Colon (tissue), 2 donors: Measurements from ENCODE around the gene C1orf53.
A peak's percentile ranks its signal among the peaks of the same experiment; 100 is the strongest.
"Not testable (repeated sequence)": the region's sequence is repeated elsewhere in the genome, so short reads cannot be mapped to it uniquely, and the experiment has no call there.

Experiments used
- FAIRE-seq: peaks from 2 replicates; lab custom pipeline; 2012; peaks lifted over from hg19 to GRCh38; lab: Jason Lieb, UNC
- donor health status: control.
- donor health status: control.

C1orf53 gene

DNA sequence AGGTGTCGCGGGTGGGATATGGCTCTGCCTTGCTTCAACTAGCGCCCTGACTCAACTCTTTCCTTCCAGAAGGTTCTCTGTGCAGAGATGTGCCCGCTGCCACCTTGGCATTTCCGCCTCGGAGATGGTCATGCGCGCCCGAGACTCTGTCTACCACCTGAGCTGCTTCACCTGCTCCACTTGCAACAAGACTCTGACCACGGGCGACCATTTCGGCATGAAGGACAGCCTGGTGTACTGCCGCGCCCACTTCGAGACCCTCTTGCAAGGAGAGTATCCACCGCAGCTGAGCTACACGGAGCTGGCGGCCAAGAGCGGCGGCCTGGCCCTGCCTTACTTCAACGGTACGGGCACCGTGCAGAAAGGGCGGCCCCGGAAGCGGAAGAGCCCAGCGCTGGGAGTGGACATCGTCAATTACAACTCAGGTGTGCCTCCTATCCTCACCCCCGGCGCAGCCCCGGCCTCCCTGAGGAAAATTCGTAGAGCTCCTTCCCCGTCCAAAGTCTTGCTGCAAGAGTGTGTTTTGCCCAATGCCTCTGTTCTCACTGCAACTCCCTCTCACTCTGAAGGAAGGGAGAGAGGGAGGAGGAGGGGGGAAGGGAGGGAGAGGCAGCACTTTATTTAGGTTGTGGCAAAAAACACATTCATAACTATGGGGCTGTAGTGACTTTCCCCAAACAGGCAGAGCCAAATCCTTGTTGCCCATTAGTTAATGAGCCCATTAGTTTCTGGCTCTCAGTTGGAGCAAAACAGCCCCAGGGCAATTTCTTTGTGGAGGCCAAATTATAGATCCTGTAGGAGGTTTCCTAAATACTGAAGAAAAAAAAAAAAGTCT, 19.0 kb downstream of the C1orf53 start:
- FAIRE-seq, result no peak

DNA sequence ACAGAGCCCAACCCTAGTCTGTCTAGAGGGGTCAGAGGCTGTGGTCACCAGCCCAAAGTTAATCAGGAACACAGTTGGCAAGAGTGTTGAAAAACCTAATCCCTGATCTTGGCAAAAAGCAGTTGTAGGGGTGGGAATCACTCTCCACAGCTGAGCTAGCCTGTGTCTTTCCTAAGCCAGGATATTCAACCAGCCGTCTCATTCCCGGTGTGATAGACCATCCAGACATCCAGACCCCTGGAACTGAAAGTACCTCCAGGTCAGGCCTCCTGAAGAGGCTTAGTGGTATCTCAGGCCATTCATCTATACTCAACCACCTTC, 19.6 kb downstream of the C1orf53 start:
- FAIRE-seq, result no peak

DNA sequence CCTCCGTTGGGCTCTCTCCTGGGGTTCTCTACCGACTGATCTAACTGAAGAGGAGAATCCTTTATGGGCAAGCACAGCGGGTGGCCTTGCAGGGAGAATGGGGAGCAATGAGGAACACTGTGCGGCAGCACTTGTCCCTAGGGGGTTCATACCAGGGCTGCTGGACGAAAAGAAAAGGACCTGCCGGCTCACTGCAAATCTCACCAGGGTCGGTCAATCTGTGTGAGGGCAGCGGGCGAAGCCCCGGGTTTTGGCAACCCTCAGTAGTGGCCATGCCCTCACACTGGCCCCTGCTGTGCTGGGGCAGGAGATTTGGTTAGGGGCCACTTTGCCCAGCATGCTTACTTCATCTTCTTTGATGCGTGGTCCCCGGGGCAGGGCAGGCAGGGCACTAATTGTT, 20.6 kb downstream of the C1orf53 start:
- FAIRE-seq, result no peak

DNA sequence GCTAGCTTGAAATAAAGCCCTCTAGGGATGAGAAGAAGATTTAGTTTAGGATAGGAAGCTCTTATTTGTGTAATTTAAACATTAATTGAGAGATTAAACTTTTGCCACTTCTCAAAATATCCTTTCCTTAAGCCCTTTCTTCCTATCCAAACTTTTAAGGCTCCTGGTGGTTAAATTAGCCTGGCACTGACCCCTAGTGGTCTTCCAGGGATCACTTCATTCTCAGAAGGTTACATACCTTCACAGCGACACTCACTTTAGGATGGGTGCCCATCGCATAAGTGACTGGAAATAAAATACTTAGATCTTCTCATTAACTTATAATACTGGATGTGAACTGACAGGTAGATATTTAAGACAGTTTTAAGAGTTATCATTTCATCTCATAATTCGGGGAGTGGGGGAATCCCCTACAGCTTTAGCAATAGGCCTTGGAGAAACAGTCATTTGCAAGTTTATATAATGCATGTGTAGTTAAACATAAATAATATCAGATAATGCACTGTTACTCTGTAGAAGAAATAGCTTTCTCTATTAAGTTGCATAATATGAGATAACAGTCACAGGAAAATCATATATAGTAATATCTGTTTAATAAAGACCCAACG, 22.2 kb downstream of the C1orf53 start:
- FAIRE-seq, result no peak

DNA sequence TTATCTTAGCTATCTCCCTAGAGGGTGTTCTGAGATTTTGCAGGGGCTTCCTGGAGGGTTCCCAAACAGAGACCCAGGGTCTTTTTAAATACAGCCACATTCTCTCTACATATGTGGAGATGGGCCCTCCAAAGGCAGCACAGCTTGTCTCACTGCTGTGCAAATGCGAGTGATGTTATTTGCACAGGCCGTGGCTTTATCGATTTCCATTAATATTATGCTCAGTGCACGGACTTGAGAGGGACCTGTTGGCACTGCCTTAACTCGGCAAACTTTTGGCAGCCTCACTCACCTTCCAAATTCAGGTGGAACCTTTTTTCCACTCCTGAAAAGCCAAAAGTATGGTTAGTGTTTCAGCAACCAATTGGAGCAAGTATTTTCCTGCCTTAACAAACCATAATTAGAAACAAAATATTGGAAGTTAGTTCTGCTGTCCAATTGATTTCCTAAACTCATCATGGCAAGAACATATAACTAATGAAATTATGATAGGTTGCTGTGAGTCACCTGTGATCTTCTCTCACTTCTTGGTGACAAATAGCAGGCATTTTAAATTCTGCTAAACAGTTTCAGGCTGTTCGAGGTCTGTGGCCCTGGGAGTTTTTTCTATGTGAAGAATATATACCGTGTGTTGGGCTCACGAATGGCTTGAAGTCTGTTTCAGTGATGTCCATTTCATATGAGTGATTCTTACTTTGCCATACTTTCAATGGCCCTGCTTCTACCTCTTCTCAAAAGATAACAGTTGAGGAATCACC, 25.7 kb downstream of the C1orf53 start:
- FAIRE-seq, result no peak

DNA sequence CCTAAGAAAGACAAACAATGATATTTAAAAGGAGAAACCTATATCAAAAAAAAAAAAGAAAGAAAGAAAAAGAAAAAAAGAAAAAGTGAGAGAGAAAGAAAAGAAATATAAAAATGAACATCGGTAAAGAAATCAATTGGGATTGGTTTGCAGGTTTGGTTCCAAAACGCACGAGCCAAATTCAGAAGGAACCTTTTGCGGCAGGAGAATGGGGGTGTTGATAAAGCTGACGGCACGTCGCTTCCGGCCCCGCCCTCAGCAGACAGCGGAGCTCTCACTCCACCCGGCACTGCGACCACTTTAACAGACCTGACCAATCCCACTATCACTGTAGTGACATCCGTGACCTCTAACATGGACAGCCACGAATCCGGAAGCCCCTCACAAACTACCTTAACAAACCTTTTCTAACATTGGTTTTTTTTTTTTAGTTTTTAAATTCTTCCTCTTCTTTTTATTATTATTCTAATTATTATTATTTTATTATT, 26.5 kb downstream of the C1orf53 start:
- FAIRE-seq, result no peak

DNA sequence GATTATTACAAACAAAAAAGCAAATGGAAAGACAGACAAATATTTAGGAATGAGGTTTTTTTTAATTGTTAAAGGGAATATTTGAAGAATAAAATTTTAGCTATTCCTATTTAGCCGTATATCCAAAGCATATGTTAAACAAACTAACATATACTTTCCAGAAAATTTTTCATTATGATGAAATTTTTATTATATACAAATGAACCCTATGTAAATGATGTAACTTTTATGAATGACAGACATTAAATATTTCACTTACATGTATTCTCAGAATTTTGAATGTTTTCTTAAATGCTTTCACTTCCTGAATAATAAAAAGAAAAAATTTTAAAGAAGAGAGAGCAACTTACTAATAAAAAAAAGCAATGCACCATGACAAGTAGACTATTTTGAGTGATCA, 30.6 kb downstream of the C1orf53 start:
- peak; percentile 36 for FAIRE-seq

DNA sequence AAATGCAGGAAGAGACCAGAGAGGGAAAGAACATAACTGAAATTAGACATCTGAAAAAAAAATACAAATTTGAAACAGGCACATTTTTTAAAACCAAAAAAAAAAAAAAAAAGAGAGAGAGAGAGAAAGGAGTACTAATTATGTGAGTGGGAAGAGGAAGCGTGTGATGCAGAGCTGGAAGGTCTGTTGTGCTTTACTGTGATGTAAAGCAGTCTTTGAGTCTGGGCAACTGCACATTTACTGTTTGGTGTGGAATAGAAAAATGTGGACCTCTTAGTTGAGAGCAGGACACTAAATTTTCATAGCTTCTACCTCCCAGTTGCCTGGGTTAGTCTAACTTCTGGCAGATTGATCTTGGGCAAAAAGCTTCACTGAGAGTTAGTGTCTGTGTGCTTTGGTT, 31.2 kb downstream of the C1orf53 start:
- FAIRE-seq, result no peak

DNA sequence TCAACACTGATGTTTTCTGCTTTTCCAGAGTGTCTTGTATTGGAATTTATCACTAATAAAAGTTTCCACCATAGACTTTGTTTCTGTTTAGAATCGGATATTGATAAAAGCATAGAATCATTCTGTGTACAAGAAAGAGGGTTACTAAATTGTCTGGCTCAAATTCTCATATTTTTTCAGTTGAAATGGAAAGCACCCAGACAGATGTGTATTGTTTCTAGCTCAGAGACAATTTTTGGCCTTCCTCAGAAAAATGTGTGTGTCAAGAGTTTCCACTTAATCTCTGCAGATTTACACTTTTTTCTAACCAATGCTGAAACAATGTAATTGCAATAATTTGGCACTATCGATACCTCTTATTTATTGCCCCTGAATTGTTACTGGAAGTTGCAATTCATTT, 35.0 kb downstream of the C1orf53 start:
- FAIRE-seq, result no peak

DNA sequence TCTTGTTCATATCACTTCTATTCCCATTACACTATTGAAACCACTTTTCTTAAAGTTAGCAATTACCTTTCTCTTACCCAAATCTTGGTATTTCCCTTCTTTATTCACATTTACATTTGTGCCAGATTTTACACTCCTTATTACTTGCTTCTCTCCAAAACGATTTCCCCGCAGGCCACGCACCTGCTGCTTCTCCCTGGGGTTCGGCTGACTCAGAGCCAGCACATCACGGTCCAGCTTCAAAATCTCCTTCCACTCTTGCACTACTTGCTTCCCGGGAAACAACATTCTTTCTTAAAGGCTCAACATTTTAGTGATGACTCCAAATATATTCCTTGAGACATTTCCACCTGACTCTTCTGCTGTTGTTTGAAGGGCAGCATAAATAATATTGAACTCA, 35.5 kb downstream of the C1orf53 start:
- no peak for FAIRE-seq

DNA sequence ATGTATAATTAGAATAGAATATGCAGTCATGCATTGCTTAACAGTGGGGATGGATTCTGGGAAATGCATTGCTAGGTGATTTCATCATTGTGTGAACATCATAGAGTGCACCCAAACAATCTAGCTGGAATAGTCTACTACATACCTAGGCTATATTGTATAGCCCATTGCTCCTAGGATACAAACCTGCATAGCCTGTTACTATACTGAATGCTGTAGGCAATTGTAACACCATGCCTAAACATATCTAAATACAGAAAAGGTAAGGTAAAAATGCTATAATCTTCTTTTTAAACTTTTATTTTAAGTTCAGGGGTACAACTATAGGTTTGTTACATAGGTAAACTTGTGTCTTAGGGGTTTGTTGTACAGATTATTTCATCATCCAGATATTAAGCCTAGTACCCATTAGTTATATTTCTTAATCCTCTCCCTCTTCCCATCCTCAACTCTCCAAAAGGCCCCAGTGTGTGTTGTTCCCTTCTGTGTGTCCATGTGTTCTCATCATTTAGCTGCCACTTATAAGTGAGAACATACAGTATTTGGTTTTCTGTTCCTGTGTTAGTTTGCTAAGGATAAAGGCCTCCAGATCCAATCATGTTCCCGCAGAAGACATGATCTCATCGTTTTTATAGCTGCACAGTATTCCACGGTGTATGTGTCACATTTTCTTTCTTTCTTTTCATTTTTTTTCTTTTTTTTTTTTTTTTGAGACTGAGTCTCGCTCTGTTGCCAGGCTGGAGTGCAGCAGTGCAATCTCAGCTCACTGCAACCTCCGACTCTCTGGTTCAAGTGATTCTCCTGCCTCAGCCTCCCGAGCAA, 36.9 kb downstream of the C1orf53 start:
- not testable (repeated sequence) for FAIRE-seq

DNA sequence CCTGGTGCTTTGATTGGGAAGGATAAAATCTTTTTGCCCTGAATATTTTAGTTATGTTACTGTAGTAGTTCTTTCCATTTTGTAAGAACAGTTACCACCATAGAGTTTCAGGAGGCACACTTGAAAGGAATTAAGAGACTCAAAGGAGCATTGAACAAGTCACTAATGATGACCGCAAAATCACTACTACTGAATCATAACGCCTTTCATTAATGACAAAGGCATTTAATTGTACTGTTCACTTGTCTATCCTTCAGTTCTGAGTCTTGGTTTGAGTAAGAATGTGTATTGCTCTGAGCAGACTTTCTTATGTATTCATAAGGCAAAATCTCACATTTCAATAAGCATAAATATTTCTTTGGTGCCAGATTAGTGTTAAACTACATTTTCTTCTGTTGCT, 39.6 kb downstream of the C1orf53 start:
- FAIRE-seq, result no peak

DNA sequence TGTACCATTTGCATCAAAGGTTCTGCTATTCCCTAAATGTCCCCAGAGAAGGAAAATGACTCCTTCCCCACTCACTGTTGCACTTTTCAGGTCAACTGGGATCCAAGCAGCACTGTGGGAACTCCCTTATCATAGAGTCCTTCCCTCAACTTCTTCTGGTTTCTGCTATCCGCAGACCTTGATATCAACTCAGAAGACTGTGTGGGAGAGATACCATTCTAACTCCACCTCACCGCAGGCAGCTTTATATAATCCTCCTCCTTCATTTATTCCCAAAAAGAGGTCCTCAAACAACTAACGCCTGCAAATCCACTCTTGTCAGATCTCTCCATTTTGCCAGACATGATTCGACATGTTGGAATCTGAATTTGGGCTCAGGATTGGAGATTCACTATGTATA, 42.1 kb downstream of the C1orf53 start:
- FAIRE-seq, result no peak

DNA sequence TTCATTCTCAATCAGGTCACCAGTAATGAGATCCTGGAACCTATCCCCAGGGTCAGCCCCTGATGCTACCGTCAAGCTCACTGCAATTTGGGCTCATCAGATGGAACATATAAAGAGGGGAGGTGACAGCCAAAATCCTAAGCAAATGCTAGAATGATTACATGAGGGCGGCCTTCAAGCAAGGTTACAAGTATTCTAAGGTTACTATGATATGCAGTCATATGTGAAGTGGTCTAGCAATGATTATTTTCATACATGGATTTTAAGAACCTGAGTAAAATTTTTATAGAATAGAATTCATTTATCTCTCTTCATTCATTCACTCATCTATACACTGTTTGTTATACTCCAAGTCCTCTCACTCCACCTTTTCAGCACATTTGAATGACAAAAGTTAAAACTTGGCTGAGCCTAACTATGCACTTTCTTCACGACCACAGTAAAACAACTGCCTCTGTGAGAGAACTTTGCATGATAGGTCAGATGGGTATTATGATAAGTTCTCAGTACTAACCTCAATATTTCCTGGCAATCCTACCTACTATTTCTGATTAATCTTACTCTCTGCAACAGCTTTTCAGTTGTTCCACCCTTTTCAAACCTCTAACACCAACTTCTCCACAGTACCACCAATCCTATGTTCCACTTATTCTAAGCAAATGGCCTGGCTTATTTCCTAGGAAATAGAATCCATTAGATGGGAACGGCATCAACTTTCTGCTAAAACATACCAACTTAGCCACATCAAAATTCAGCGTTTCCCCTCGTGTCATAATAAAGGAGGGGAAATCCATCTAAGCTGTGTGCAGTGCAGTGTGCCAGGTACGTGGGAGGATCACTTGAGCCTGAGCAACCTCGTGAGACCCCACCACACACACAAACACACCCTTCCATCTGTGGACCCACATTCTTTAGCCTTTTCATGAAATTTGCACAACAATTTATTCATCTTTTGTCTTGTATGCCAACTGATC, 46.8 kb downstream of the C1orf53 start:
- FAIRE-seq, result no peak

DNA sequence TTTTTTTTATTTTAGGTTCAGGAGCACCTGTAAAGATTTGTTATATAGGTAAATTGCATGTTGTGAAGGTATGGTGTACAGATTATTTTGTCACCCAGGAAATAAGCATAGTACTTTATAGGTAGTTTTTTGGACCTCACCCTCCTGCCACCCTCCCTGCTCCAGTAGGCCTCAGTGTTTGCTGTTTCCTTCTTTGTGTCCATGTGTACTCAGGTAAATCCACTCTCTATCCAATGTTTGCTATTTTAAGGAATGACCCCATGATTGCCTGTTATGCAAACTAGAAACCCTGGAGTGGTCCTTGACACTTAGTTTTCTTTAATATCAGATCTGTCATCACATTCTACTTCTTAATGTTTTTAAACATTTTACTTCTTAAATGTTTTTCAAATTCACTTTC, 48.7 kb downstream of the C1orf53 start:
- no peak for FAIRE-seq

DNA sequence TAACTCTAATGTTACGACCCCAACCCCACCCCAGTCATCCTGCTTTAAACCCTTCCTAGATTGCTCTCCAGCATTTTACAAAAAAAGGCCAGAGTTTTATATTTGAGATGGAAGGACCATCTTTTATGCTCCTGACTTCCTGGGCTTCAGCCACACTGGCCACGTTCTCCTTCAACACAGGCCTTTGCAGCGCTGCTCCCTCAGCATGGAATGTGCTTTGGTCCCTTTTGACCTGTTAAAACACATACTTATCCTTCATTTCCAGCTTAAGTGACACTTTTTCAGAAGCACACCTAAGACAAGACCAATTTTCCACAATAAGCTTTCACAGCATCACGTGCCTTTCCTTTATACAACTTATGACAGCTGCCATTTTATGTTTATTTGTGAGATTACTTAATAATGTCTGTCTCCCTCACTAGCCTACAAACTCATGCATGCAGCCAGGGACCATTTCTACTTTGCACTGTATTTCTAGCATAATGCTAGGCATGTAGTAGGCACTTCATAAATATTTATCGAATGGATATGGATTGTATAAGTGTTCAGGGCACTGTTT, 49.3 kb downstream of the C1orf53 start:
- no peak for FAIRE-seq

DNA sequence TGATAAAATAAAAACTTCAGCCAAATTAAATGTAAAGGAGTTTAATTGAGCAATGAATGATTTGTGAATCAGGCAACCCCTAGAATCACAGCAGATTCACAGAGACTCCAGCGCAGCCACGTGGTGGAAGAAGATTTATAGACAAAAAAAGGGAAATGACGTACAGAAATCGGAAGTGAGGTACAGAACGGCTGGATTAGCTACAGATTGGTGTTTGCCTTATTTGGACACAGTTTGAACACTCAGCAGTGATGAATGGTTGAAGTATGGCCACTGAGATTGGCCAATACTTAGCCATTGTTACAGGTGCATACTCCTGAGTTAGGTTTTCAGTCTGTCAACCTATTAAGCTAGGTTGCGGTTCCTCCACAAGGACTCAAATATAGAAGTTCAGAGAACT, 51.0 kb downstream of the C1orf53 start:
- not testable (repeated sequence) for FAIRE-seq

DNA sequence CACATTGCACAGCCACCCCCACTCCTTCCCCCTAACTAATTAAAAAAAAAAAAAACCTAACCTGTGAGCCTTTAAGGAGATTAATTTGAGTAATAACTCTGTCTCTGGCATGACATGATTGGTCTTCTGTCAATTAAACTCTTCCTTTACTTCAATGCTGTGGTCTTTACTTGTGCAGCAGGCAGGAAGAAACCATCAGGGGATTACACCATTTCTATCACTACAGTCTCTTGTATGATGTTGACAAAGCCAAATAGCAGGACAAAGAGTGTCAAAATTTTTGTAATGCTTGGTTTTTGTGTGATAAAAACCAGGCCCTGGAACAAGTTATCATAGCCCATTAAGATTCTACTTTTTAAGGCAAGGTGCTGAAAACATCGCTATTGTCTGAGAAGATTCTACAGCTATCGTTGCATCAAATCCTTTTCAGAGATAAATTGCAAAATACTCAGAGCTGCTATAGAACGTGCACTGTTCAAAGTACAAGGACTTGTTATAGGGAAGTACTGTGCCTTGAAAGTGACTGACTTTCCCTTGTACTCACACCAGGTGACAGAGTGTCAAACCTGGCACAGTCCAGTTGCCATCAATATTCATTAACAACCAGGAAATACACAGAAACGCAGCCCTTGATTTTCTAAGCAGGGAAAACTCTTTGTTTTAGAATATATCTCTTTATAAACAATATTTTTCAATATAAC, 52.4 kb downstream of the C1orf53 start:
- FAIRE-seq, result no peak

DNA sequence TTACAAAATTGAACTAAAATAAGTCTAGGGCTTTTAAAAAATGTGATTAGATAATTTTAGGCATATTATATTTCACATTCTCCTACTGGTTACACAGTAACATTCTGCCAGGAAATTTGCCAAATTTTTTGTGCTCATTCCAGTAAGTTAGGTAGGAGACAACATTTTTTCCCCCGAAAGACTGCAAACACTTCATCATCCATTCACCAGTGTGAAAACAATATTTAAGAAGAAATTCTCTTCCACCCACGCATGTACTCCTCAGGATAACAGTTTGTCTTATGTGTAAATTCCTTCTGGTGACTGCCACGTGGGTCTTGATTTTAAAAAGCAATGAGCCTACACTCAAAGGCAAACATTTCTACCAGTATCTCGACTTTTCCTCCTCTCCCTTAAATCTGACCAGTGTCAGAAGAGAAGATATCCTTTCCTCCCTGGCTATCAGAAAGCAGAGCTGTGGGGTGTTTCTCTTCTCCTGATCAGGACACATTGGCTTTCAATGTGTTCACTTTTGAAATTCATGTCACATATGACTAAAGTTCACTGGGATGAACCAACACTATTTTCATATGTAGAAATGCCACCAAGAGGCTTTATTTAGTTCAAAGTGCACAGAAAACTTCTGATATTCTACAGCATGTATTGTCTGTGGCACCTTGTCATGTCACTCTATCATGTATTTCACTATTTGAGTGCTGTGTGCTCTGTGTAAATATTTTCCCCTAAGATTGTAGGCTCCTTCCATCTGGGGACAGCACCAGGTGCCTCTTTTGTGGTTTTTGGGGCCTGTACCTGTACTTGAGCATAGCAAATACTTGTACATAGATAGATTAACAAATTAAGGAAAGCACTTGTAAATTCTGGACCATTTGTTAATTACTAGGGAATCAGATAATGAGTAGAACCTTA, 53.3 kb downstream of the C1orf53 start:
- no peak for FAIRE-seq
